Hepatocyte (in vitro differentiated cells): ENCODE measurements around the gene THPO. TPM values are rescaled to one million over a fixed set of nuclear protein-coding genes. Genes with fewer than 3 reads are reported as not detected.

ENCODE experiments used
- DNase-seq: peaks from one replicate; pipeline ENCODE4 v3.0.0-alpha.2; 2016; ENCODE audit warnings: low spot score
- H2AFZ ChIP-seq: fragments of 200-600 bp; sonication (generic); 2 replicates; pipeline ENCODE4 v1.6.0; 2016; ENCODE audit warnings: antibody characterized with exemption, mild to moderate bottlenecking
- H3K27ac ChIP-seq: fragments of 200-600 bp; sonication (generic); 2 replicates; pipeline ENCODE4 v1.5.1; 2016; ENCODE audit warnings: mild to moderate bottlenecking
- H3K27me3 ChIP-seq: fragments of 200-600 bp; sonication (generic); 2 replicates; pipeline ENCODE4 v1.6.1; 2016
- H3K36me3 ChIP-seq: fragments of 200-600 bp; sonication (generic); replicated peaks from 2 replicates; pipeline ENCODE4 v1.5.1; 2016; ENCODE audit warnings: low read depth; ENCODE audit not compliant: insufficient read depth
- H3K4me1 ChIP-seq: fragments of 200-600 bp; sonication (generic); 2 replicates; pipeline ENCODE4 v1.5.1; 2016; ENCODE audit warnings: mild to moderate bottlenecking, moderate library complexity; ENCODE audit not compliant: insufficient read depth
- H3K4me2 ChIP-seq: fragments of 200-600 bp; sonication (generic); 2 replicates; pipeline ENCODE4 v1.6.0; 2016
- H3K4me3 ChIP-seq: fragments of 200-600 bp; sonication (generic); 2 replicates; pipeline ENCODE4 v1.5.1; 2016; ENCODE audit warnings: mild to moderate bottlenecking
- H3K79me2 ChIP-seq: fragments of 200-600 bp; sonication (generic); 2 replicates; pipeline ENCODE4 v1.6.0; 2017; ENCODE audit warnings: mild to moderate bottlenecking
- H3K9me2 ChIP-seq: fragments of 200-600 bp; sonication (generic); replicated peaks from 2 replicates; pipeline ENCODE4 v1.6.0; 2017; ENCODE audit warnings: mild to moderate bottlenecking; ENCODE audit not compliant: insufficient read depth
- H3K9me3 ChIP-seq: fragments of 200-600 bp; sonication (generic); 2 replicates; pipeline ENCODE4 v1.5.1; 2016; ENCODE audit warnings: low read depth, mild to moderate bottlenecking
- H4K20me1 ChIP-seq: fragments of 200-600 bp; sonication (generic); 2 replicates; pipeline ENCODE4 v1.6.0; 2016; ENCODE audit warnings: mild to moderate bottlenecking; ENCODE audit not compliant: insufficient read depth, poor library complexity, severe bottlenecking
- CTCF ChIP-seq: fragments of 200-600 bp; sonication (generic); IDR thresholded peaks from 2 replicates; pipeline ENCODE4 v1.5.1; 2016; ENCODE audit warnings: antibody characterized with exemption, mild to moderate bottlenecking; ENCODE audit not compliant: poor library complexity
- EZH2 ChIP-seq: fragments of 200-600 bp; sonication (generic); IDR thresholded peaks from 2 replicates; pipeline ENCODE4 v1.6.1; 2016; ENCODE audit warnings: antibody characterized with exemption, mild to moderate bottlenecking, borderline replicate concordance
- EZH2phosphoT487 ChIP-seq: fragments of 200-600 bp; sonication (generic); IDR thresholded peaks from one replicate; pipeline ENCODE4 v1.6.1; 2018; ENCODE audit warnings: antibody characterized with exemption, mild to moderate bottlenecking, low read depth, moderate library complexity; ENCODE audit not compliant: unreplicated experiment, severe bottlenecking
- WGBS: methylation state at CpG from one replicate; pipeline ENCODE4 v1.1.6; 2016; ENCODE audit warnings: low lambda C conversion rate; ENCODE audit errors: missing lambda C conversion rate; 5-methylcytosine and 5-hydroxymethylcytosine counted together
- polyA plus RNA-seq: library from polyadenylated mRNA; unstranded; fragments of >200 nt; fragmentation: Nextera tagmentation; extraction: Ambion mirVana; gene quantifications from 2 replicates; pipeline ENCODE4 v1.2.1, GENCODE V29; 2016
- total RNA-seq: library from RNA; depleted of rRNA; stranded (reverse); fragments of >200 nt; gene quantifications from 2 replicates; pipeline ENCODE4 v1.2.3, GENCODE V29; 2014

Gene THPO
- total and polyA plus RNA-seq, 2 experiments from 2014 or later, result 1.8 to 5.2 TPM

DNA sequence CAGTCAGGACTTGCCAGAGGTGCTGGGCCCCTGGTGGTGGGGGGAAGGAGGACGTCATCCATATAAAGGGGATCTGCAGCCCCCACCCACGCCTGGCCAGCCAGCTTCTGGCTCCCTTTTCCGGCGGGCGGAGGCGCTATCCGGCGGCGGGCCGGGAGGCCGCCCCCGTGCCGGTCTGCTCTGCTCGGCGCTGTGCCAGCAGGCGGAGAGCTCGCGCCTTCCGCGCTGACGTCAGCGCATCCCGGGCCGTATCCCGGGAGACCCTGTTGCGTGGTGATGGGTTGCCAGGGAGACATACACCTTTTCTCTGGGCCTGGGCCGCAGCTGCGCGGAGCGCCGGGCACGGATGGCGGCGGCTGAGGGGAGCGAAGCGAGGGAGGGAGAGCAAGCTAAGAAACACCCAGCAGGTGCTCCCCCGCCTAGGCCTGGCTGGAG is 39.5 kb downstream of the THPO start:
- Histone ChIP-seq H2AFZ (no peak overlapping the region), H3K9me3 (no peaks in the 10 kb centered on the region), H3K9me2 (no peaks in the 10 kb centered on the region), H4K20me1 (peaks cover 14% of the 10 kb centered on the region), H3K4me3 (no peak overlapping the region), H3K27ac (peak overlapping the region; percentile 100), H3K4me1 (peaks cover 16% of the 10 kb centered on the region), H3K27me3 (no peaks in the 10 kb centered on the region), H3K36me3 (no peaks in the 10 kb centered on the region), H3K4me2 (peak overlapping the region; percentile 53), H3K79me2 (peaks cover 37% of the 10 kb centered on the region)
- 28% methylated on average over 27 of the region's 37 CpGs for WGBS
- TF ChIP-seq EZH2phosphoT487, result no peak
- TF ChIP-seq CTCF, result no peak
- TF ChIP-seq EZH2, result no peak
- peak; percentile 85 for DNase-seq

DNA sequence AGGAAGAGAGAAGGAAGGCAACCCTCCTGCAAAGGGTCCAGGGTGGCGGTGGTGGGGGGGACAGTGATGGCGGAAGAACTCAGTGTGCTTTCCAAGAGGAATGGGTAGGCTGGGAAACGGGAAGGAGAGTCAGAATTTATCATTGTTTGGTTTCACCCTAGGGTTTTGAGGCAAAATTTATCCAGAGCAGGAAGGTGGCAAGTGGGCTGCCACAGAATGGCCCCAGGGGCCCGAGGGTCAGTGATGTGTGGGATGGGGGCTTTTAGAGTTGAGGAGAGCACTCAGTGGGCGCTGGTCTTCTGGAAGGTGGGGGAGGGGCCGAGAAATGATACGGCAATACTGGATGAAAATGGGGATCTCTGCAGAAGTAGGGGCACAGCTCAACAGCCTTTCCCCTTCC is 40.0 kb downstream of the THPO start:
- Histone ChIP-seq H3K4me3 (no peak overlapping the region), H3K27ac (peak overlapping the region; percentile 100), H4K20me1 (peaks cover 16% of the 10 kb centered on the region), H3K79me2 (peaks cover 37% of the 10 kb centered on the region), H3K9me3 (no peaks in the 10 kb centered on the region), H3K36me3 (no peaks in the 10 kb centered on the region), H3K9me2 (no peaks in the 10 kb centered on the region), H2AFZ (no peak overlapping the region), H3K4me2 (peak overlapping the region; percentile 53), H3K27me3 (no peaks in the 10 kb centered on the region), H3K4me1 (peaks cover 16% of the 10 kb centered on the region)
- 94% methylated on average over 7 of the region's 7 CpGs for WGBS
- TF ChIP-seq CTCF (no peak), EZH2phosphoT487 (no peak), EZH2 (no peak)
- no peak for DNase-seq

DNA sequence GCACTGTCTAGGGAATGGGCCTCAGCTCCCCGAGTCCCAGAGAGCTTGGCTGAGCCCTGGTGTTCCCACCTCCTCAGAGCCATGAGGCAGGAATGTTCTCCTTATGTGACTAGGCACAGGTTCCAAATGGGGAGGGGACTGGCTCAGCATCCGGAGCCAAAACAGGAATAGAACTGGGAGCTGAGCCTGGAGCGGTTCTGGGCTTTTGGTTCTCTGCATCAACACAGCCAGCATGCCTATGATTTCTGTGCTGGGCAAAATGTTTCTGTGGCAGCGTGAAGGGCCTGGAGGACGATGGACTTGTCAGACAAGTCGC is 40.6 kb downstream of the THPO start, which contains the start of gene FAM131A:
TSS of gene FAM131A (plus strand) at position 202 of the 316 bp plus-strand sequence. CDS start at position 233, 31 bp downstream.
- Histone ChIP-seq H3K27me3 (no peaks in the 10 kb centered on the region), H3K4me2 (peak within 1 kb of the TSS; percentile 75), H3K36me3 (no peaks in the 10 kb centered on the region), H4K20me1 (peaks cover 20% of the 10 kb centered on the region), H3K4me1 (peaks cover 16% of the 10 kb centered on the region), H3K9me2 (no peaks in the 10 kb centered on the region), H3K27ac (peak within 1 kb of the TSS; percentile 100), H3K9me3 (no peaks in the 10 kb centered on the region), H3K79me2 (peaks cover 37% of the 10 kb centered on the region), H2AFZ (no peak within 1 kb of the TSS), H3K4me3 (peak within 1 kb of the TSS; percentile 82)
- no peak for TF ChIP-seq EZH2
- TF ChIP-seq EZH2phosphoT487, result no peak
- no peak for TF ChIP-seq CTCF
- no peak for DNase-seq
- WGBS, result 92% methylated on average over 6 of the region's 6 CpGs
